HCT116 (cell line): ENCODE measurements around the gene LRP11.

Experiments
- CEBPB ChIP-seq: IDR thresholded peaks from 2 replicates; pipeline ENCODE4 v1.6.1; 2012; ENCODE audit warnings: low read depth
- EZH2phosphoT487 ChIP-seq: fragments of 200-600 bp; IDR thresholded peaks from 2 replicates; pipeline ENCODE4 v1.6.1; 2018; ENCODE audit warnings: antibody characterized with exemption, borderline replicate concordance
- JUND ChIP-seq: IDR thresholded peaks from 2 replicates; pipeline ENCODE4 v1.6.1; 2012
- POLR2A ChIP-seq: IDR thresholded peaks from 2 replicates; pipeline ENCODE4 v1.7.0; 2011; ENCODE audit warnings: borderline replicate concordance; ENCODE audit not compliant: insufficient read depth, insufficient read length; ENCODE audit errors: extremely low read depth
- POLR2AphosphoS5 ChIP-seq: IDR thresholded peaks from 2 replicates; pipeline ENCODE4 v1.6.1; 2011; ENCODE audit warnings: mild to moderate bottlenecking, low read depth, low read length, moderate library complexity
- RAD21 ChIP-seq: IDR thresholded peaks from 2 replicates; pipeline ENCODE4 v1.6.1; 2012; ENCODE audit warnings: low read depth, mild to moderate bottlenecking
- TCF7L2 ChIP-seq: IDR thresholded peaks from 2 replicates; pipeline ENCODE4 v1.7.0; 2011; ENCODE audit warnings: borderline replicate concordance, inconsistent platforms; ENCODE audit not compliant: insufficient read depth, insufficient read length; ENCODE audit errors: extremely low read depth
- YY1 ChIP-seq: IDR thresholded peaks from 2 replicates; pipeline ENCODE4 v1.6.1; 2011; ENCODE audit warnings: low read length, low read depth, moderate library complexity, mild to moderate bottlenecking; ENCODE audit not compliant: insufficient replicate concordance; ENCODE audit errors: extremely low read depth
- ZNF274 ChIP-seq: fragments of 200-500 bp; sonication (Bioruptor generic); IDR thresholded peaks from 2 replicates; pipeline ENCODE4 v1.6.1; 2014; ENCODE audit warnings: mild to moderate bottlenecking, low read depth, low read length, inconsistent platforms
- TF ChIP-seq, protein P1 (sequence below), 3 experiments: fragments of 200-600 bp in 1 of 3; sonication (generic) in 1 of 3; IDR thresholded peaks in 2 of 3; conservative IDR thresholded peaks in 1 of 3; 2 replicates each; pipeline ENCODE4 v1.5.1; 2012 to 2017; ENCODE audit warnings: low read depth in 2 of 3, low read length in 2 of 3, antibody characterized with exemption in 1 of 3, borderline replicate concordance in 1 of 3, control low read depth in 1 of 3, mild to moderate bottlenecking in 1 of 3, mixed read lengths in 1 of 3, mixed run types in 1 of 3, moderate library complexity in 1 of 3; ENCODE audit not compliant: insufficient read depth in 1 of 3

DNA sequence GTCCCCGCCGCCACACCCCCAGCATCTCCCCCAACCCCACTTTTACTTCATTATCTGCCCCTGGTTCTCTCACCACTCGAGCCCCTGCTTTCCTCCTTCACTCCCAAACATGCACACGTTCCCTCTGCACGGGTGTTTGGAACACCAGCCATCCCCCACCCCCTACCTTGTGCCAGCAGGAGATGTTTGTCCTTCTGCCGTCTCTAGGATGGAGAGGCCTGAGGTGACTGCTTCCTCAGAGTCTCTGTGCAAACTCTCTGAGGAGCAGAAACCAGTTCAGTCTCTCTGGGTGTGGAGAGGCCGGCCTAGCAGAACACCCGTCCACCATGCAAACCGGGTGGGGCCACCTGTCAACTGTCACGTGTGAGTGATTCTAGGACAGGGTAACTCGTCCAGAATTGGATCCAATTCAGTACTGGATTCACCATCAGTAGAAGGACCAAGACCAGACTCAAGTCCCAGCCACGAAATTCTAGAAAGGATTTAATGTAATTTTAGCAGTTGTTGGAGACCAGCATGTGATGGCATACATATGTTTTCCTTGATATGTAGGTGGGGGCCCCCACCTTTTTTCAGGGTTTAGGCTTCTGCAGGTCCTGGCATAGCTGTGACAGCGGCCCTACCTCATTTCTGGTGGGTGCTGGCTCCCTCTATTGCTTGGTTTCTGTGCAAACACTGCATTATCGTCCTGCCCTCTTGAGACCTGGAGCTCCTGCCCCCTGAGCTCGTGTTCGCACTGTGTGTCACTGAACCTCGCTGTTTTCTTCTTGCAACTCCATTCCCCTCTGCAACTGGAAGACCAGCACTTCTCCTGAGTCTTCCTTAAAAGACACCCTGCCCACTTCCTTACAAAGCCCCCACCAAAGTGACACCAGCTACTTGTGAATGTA, 33.9 kb upstream of the LRP11 start, which contains the start of gene RAET1E:
- TF ChIP-seq POLR2A (no peak), YY1 (no peak), ZNF274 (no peak), RAD21 (peak; percentile 55), EZH2phosphoT487 (no peak), POLR2AphosphoS5 (no peak), TCF7L2 (no peak), CEBPB (no peak), JUND (no peak)
- TF ChIP-seq, protein P1, sequence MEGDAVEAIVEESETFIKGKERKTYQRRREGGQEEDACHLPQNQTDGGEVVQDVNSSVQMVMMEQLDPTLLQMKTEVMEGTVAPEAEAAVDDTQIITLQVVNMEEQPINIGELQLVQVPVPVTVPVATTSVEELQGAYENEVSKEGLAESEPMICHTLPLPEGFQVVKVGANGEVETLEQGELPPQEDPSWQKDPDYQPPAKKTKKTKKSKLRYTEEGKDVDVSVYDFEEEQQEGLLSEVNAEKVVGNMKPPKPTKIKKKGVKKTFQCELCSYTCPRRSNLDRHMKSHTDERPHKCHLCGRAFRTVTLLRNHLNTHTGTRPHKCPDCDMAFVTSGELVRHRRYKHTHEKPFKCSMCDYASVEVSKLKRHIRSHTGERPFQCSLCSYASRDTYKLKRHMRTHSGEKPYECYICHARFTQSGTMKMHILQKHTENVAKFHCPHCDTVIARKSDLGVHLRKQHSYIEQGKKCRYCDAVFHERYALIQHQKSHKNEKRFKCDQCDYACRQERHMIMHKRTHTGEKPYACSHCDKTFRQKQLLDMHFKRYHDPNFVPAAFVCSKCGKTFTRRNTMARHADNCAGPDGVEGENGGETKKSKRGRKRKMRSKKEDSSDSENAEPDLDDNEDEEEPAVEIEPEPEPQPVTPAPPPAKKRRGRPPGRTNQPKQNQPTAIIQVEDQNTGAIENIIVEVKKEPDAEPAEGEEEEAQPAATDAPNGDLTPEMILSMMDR (IDR thresholded peaks at IDR 0.05 in 2 of 3, conservative IDR thresholded peaks at IDR 0.05 in 1 of 3; ENCODE audit: borderline replicate concordance in 1 of 3, insufficient read depth in 1 of 3, low read depth in 2 of 3, low read length in 2 of 3) = peak; percentile 21 to 34 (median 24); a peak in 3 of 6 replicates
